Ascending aorta (tissue), 2 donors: ENCODE measurements around the gene MISP3. TPM values are rescaled to one million over a fixed set of nuclear protein-coding genes. Genes with fewer than 3 reads are reported as not detected.
"Not testable (repeated sequence)": the region's sequence is repeated elsewhere in the genome, so short reads cannot be mapped to it uniquely, and the experiment has no call there.

Experiments
- DNase-seq, 2 donors: peaks; one replicate each; pipeline ENCODE4 v3.0.0-alpha.2; 2019; ENCODE audit warnings: low spot score in 2 of 2
- H3K27ac ChIP-seq, 2 donors: fragments of 200-600 bp; sonication (generic); one replicate each; pipeline ENCODE4 v1.5.1; 2016 to 2017; ENCODE audit warnings: mild to moderate bottlenecking in 1 of 2
- H3K27me3 ChIP-seq: fragments of 200-600 bp; sonication (generic); one replicate; pipeline ENCODE4 v1.5.1; 2017
- H3K36me3 ChIP-seq, 2 donors: fragments of 200-600 bp; sonication (generic); one replicate each; pipeline ENCODE4 v1.5.1; 2016
- H3K4me1 ChIP-seq, 2 donors: fragments of 200-600 bp; sonication (generic); one replicate each; pipeline ENCODE4 v1.5.1; 2016 to 2017; ENCODE audit warnings: mild to moderate bottlenecking in 1 of 2
- H3K4me3 ChIP-seq, 2 donors: fragments of 200-600 bp; sonication (generic); one replicate each; pipeline ENCODE4 v1.5.1; 2016 to 2017; ENCODE audit warnings: mild to moderate bottlenecking in 1 of 2
- H3K9me3 ChIP-seq, 2 donors: fragments of 200-600 bp; sonication (generic); one replicate each; pipeline ENCODE4 v1.5.1; 2016
- intact Hi-C: fragments of 100-400 bp; cut with DNase I; formaldehyde crosslinking; loops from one replicate; pipeline ENCODE4 v1.15.1; 2023
- total RNA-seq: library from RNA; depleted of rRNA; stranded (reverse); fragments of >200 nt; gene quantifications from one replicate; pipeline ENCODE4 v1.1.0, GENCODE V29; 2016
- TF ChIP-seq, protein P1 (sequence below), 3 experiments: fragments of 200-600 bp in 2 of 3; fragments of 450-650 bp in 1 of 3; sonication (generic) in 2 of 3; IDR thresholded peaks; one replicate each; pipeline ENCODE4 v1.5.1; 2016 to 2019; ENCODE audit warnings: antibody characterized with exemption in 3 of 3, mild to moderate bottlenecking in 1 of 3, moderate library complexity in 1 of 3

Gene MISP3
- total RNA-seq: 6.0 TPM

DNA sequence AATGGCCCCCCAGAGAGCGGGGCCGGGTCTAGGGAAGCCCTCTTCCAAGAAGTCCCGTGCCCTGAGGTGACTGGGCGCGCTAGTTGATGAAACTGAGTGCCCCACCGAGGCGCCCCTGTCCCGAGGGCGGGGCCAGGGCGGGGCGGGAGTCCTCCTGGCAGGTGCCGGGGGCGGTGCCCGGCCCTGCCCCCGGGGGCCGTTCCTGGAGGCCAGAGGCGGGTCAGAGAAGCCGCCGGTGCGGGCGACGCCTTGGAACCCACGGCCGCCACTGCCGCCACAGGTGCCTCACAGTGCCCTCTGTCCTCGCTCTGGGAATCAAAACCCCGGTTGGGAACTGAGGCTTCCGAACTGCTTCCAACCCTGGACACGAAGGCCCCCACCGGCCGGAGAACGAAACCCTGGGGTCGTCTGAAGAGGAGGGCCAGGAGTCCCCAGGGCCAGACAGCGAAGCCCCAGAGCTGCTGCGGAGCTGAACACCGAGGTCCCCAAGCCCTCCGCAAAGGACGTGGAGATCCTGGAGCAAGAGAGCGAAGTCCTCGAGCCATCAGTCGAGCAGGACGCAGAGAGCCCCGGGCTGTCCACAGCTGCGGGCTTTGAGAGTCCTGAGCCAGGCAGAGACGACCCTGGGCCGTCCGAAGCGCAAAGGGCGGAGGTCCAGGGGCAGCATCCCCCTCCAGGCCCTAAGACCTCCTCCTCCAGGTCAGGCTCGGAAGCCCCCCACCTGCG is at the start of gene MISP3:
Gene MISP3, plus strand, starts transcription at position 252 of the 726 bp plus-strand sequence. CDS start 524 bp downstream, outside the sequence.
- TF ChIP-seq, protein P1, sequence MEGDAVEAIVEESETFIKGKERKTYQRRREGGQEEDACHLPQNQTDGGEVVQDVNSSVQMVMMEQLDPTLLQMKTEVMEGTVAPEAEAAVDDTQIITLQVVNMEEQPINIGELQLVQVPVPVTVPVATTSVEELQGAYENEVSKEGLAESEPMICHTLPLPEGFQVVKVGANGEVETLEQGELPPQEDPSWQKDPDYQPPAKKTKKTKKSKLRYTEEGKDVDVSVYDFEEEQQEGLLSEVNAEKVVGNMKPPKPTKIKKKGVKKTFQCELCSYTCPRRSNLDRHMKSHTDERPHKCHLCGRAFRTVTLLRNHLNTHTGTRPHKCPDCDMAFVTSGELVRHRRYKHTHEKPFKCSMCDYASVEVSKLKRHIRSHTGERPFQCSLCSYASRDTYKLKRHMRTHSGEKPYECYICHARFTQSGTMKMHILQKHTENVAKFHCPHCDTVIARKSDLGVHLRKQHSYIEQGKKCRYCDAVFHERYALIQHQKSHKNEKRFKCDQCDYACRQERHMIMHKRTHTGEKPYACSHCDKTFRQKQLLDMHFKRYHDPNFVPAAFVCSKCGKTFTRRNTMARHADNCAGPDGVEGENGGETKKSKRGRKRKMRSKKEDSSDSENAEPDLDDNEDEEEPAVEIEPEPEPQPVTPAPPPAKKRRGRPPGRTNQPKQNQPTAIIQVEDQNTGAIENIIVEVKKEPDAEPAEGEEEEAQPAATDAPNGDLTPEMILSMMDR (IDR thresholded peaks at IDR 0.05): peak in 1 of 3 experiments; percentile 20

DNA sequence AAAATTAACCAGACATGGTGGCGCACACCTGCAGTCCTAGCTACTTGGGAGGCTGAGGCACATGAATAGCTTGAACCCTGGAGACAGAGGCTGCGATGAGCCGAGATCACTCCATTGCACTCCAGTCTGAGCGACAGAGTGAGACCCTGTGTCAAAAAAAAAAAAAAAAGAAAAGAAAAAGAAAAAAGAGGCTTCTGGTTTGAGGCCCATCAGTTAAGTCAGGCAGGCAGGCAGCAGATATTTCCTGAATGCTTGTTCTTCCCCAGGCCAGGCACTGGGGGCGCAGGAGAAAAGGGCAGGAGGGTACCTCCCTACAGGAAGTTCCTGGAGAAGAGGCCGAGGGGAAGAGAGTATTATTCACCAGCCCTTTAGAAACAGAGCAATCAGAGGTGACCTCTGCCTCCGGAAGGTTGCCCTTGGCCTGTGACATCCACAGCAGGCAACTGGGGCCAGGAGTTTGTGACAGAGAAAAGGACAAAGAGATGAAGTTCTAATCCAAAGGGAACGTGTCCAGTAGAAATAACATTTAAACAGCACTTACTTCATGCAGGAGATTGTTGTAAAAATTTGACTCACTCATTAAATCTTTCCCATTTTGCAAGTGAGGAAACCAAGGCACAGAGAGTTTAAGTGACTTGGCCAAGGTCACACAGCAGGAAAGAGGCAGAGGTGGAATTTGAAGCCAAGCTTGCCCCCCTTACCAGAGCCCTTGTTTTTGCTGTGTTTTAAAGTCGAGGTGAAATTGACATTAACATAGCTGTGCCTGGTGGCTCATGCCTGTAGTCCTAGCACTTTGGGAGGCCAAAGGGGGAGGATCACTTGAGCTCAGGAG is 49.0 kb upstream of the MISP3 start:
- intact Hi-C loops: no loop called here
- Histone ChIP-seq H3K4me1 (no peaks in the 10 kb centered on the region), H3K36me3 (no peaks in the 10 kb centered on the region), H3K27me3 (no peaks in the 10 kb centered on the region), H3K9me3 (no peaks in the 10 kb centered on the region), H3K4me3 (no peak overlapping the region), H3K27ac (peak overlapping the region in 1 of 2 donors; percentile 24)
- no peak for DNase-seq
- TF ChIP-seq, protein P1 (IDR thresholded peaks at IDR 0.05): peak; percentile 21 to 47 (median 36)

More for the DNA sequence above, at the start of gene MISP3:
- Histone ChIP-seq H3K27me3 (no peaks in the 10 kb centered on the region), H3K27ac (peak within 1 kb of the TSS; percentile 90 to 94), H3K4me1 (peaks cover 0 to 12% of the 10 kb centered on the region in 2 donors), H3K9me3 (no peaks in the 10 kb centered on the region), H3K36me3 (no peaks in the 10 kb centered on the region), H3K4me3 (peak within 1 kb of the TSS; percentile 62 to 73)
- intact Hi-C loops: loop anchor here (1.0 to 10.0 kb wide), 6 partner anchors 65 to 920 kb away; partner anchors contain the start of genes DCAF15, IER2 and STX10
- no peak for DNase-seq

DNA sequence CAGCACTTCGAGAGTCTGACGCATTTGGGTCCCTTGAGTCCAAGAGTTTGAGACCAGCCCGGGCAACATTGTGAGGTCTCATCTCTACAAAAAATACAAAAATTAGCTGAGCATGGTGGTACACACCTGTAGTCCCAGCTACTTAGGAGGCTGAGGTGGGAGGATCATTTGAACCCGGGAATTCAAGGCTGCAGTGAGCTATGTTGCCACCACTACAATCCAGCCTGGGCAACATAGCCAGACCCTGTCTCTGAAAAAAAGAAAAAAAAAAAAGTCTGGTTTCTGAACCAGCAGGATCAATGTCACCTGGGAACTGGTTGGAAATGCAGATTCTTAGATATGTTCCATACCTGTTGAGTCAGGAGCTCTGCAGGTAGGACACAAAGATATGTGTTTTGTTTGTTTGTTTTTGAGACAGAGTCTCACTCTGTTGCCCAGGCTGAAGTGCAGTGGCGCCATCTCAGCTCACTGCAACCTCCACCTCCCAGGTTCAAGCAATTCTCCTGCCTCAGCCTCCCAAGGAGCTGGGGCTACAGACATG is 45.9 kb upstream of the MISP3 start:
- H3K9me3 ChIP-seq, DNase-seq, H3K27me3 ChIP-seq, H3K27ac ChIP-seq, H3K4me3 ChIP-seq, H3K36me3 ChIP-seq, intact Hi-C loops, H3K4me1 ChIP-seq: not testable (repeated sequence)

DNA sequence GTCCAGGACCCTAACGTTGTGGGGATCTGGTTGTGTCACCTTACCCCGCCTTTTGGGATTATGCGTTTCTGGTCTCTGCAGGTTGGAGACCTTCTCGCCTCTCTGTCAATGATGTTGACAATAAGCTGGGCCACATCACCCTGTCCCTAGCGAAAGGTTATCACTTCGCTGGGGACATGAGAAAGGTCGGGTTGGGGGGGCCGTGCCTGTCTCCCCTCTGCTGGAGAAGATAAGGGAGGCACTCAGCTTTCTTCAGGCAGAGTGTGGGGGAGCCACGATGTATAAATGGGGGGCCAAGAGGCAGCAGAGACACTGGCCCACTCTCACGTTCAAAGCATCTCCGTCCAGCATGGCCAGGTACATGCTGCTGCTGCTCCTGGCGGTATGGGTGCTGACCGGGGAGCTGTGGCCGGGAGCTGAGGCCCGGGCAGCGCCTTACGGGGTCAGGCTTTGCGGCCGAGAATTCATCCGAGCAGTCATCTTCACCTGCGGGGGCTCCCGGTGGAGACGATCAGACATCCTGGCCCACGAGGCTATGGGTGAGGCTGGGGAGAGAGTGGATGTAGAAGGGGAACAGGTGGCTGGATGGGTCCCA is 44.6 kb upstream of the MISP3 start, which contains the start of gene RLN3:
Gene RLN3, plus strand, starts transcription at position 293 of the 595 bp plus-strand sequence. Its CDS starts 57 bp downstream, at position 350.
- H3K4me3 ChIP-seq: no peak within 1 kb of the TSS
- intact Hi-C loops: no loop called here
- no peaks in the 10 kb centered on the region for H3K36me3 ChIP-seq
- H3K4me1 ChIP-seq: peaks cover 0 to 7% of the 10 kb centered on the region in 2 donors
- no peak within 1 kb of the TSS for H3K27ac ChIP-seq
- no peaks in the 10 kb centered on the region for H3K27me3 ChIP-seq
- TF ChIP-seq, protein P1 (IDR thresholded peaks at IDR 0.05): no peak
- DNase-seq: no peak
- H3K9me3 ChIP-seq: no peaks in the 10 kb centered on the region

DNA sequence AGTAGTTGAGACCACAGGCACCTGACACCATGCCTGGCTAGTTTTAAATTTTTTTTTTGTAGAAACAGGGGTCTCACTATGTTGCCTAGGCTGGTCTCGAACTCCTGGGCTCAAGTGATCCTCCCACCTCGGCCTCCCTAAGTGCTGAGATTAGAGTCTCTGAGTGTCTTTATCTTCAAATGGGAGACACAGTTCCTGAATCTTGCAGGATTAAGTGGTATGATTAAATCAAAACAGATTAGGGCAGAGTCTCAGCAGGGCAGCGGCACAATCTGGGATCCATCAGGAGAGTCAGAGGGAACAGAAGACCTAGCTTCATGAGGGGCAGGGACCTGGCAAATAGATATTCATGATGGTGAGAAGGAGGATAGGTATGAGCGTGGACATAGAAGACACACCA is 43.7 kb upstream of the MISP3 start:
- intact Hi-C loops: no loop called here
- no peak for DNase-seq
- Histone ChIP-seq H3K27me3 (no peaks in the 10 kb centered on the region), H3K27ac (no peak overlapping the region), H3K4me3 (no peak overlapping the region), H3K36me3 (no peaks in the 10 kb centered on the region), H3K9me3 (no peaks in the 10 kb centered on the region), H3K4me1 (peaks cover 0 to 7% of the 10 kb centered on the region in 2 donors)
- TF ChIP-seq, protein P1 (IDR thresholded peaks at IDR 0.05): no peak
